H54 (cell line): ENCODE results near the gene CHTOP.

Source experiments
- DNase-seq: peaks from one replicate; pipeline ENCODE4 v3.0.0; 2011; ENCODE audit warnings: low spot score, mixed read lengths; ENCODE audit not compliant: insufficient read length
- FAIRE-seq: peaks from 3 replicates; lab custom pipeline; 2011; peaks lifted over from hg19 to GRCh38; lab: Jason Lieb, UNC
- POLR2A ChIP-seq: IDR thresholded peaks from 2 replicates; pipeline ENCODE4 v1.6.1; 2011; ENCODE audit warnings: low read depth, mild to moderate bottlenecking, low read length

CHTOP gene

GRCh38 chr1:153685544-153686340, 51.9 kb downstream of the CHTOP start:
- DNase-seq, result no peak
- no peak for FAIRE-seq
- no peak for TF ChIP-seq POLR2A

- no peak for FAIRE-seq
- DNase-seq, result no peak
- no peak for TF ChIP-seq POLR2A
Measured at GRCh38 chr1:153687346-153688125, 53.7 kb downstream of the CHTOP start.

GRCh38 chr1:153688276-153688675, 54.4 kb downstream of the CHTOP start:
- TF ChIP-seq POLR2A, result no peak

GRCh38 chr1:153688736-153689328, 55.0 kb downstream of the CHTOP start:
- DNase-seq (no peak), FAIRE-seq (no peak)
- no peak for TF ChIP-seq POLR2A

More at GRCh38 chr1:153688276-153688675, 54.4 kb downstream of the CHTOP start:
- no peak for DNase-seq
- no peak for FAIRE-seq

GRCh38 chr1:153693466-153693865, 59.6 kb downstream of the CHTOP start:
- FAIRE-seq (no peak), DNase-seq (no peak)
- no peak for TF ChIP-seq POLR2A
